ENCODE data around the gene BAIAP2L1. TPM values are rescaled to one million over a fixed set of nuclear protein-coding genes. Genes with fewer than 3 reads are reported as not detected.

BAIAP2L1 gene
- total and polyA plus RNA-seq, 9 of the 15 experiments (the other 6 are each of a cell fraction or from before 2014, with no cell fraction given), result 4.2 to 29.8 (median 15.5) TPM

DNA sequence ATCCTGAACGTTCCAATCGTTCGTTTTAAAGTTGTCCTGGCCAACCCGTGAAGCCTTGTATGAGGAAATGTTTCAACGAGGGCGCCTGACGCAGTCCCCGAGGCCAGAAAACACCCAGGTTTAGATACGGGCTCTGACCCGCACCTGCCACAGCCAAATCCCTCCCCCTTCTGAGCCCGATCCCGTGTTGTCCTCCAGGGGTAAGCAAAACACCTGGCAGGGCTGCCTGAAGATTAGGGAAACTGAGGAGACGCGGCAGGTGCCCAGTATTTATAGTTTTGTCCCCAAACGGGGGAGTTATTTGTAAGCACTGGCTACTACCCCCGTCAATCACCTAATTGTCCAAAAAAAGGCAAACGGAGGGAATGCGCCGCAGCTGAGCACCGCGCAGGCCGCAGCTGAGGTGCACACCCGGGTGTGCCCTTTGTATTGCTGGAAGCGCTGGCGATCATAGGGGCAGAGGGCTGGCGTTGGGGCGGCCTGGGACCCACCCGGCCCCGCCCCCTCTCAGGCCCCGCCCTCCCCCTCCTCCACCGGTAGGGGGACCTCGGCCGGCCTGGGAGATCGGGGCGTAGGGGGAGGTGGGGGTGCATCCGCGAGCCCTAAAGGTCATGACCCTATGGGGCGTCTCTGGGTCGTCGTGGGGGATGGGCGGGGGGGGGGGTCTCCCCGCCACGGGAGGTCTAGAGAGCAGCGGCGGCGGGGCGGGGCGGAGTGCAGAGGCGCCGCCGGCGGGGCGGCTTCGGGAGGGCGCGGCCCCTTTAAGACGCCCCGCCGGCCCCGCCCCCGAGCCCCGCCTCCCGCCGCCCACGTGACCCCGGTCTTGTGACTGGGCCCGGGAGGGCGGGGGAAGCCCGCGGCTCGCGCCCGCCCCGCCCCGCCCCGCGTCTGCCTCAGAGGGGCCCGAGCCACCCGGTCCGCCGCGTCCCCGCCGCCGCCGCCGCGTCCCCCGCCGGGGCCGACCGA, 119.8 kb downstream of the BAIAP2L1 start, which contains the start of gene BRI3 (continued):
- TF ChIP-seq POLR2G (IDR thresholded peaks at IDR 0.05; ENCODE audit: low read depth, low read length) (peak; percentile 58), NR2C2 (CRISPR knock-in tag; IDR thresholded peaks at IDR 0.05) (no peak), NR2C2 (tag; IDR thresholded peaks at IDR 0.05) (peak; percentile 79), RBFOX2 (IDR thresholded peaks at IDR 0.05; ENCODE audit: low read depth, low read length) (peak; percentile 43; the same call in 1 of the 2 replicates), GATAD2A (IDR thresholded peaks at IDR 0.05) (no peak), HNRNPL (IDR thresholded peaks at IDR 0.05; ENCODE audit: low read depth, low read length) (no peak), L3MBTL2 (IDR thresholded peaks at IDR 0.05) (peak; percentile 36; the same call in 1 of the 2 replicates), SIX5 (IDR thresholded peaks at IDR 0.05; ENCODE audit: borderline replicate concordance in 1 of 2, insufficient read depth in 1 of 2, low read depth in 1 of 2, low read length in 2 of 2) (no peak), SIN3A (IDR thresholded peaks at IDR 0.05; ENCODE audit: borderline replicate concordance in 2 of 2, control insufficient read depth in 1 of 2, low read depth in 2 of 2, low read length in 2 of 2) (no peak), ZNF212 (CRISPR knock-in tag; IDR thresholded peaks at IDR 0.05) (no peak), NRF1 (conservative IDR thresholded peaks at IDR 0.05 in 1 of 2, IDR thresholded peaks at IDR 0.05 in 1 of 2) (peak; percentile 37; a peak in 2 of 4 replicates), ZNF274 (IDR thresholded peaks at IDR 0.05; ENCODE audit: borderline replicate concordance, low read depth, low read length) (no peak), POLR2A (conservative IDR thresholded peaks at IDR 0.05) (0 out of 2 replicates have a peak, but pooled peaks have one; percentile 46), KDM5B (IDR thresholded peaks at IDR 0.05; ENCODE audit: insufficient replicate concordance, low read depth, low read length) (peak; percentile 63), E2F3 (CRISPR knock-in tag; IDR thresholded peaks at IDR 0.05) (peak; percentile 47; the same call in 1 of the 2 replicates), CREM (IDR thresholded peaks at IDR 0.05; ENCODE audit: low read depth) (no peak), ZNF263 (CRISPR knock-in tag; IDR thresholded peaks at IDR 0.05; ENCODE audit: borderline replicate concordance) (no peak)
- TF ChIP-seq, protein P1, sequence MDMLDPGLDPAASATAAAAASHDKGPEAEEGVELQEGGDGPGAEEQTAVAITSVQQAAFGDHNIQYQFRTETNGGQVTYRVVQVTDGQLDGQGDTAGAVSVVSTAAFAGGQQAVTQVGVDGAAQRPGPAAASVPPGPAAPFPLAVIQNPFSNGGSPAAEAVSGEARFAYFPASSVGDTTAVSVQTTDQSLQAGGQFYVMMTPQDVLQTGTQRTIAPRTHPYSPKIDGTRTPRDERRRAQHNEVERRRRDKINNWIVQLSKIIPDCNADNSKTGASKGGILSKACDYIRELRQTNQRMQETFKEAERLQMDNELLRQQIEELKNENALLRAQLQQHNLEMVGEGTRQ (CRISPR knock-in tag; IDR thresholded peaks at IDR 0.05), result peak; percentile 83
- TF ChIP-seq, protein P2, sequence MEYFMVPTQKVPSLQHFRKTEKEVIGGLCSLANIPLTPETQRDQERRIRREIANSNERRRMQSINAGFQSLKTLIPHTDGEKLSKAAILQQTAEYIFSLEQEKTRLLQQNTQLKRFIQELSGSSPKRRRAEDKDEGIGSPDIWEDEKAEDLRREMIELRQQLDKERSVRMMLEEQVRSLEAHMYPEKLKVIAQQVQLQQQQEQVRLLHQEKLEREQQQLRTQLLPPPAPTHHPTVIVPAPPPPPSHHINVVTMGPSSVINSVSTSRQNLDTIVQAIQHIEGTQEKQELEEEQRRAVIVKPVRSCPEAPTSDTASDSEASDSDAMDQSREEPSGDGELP (CRISPR knock-in tag; IDR thresholded peaks at IDR 0.05; ENCODE audit: borderline replicate concordance), result peak; percentile 35; the same call in 1 of the 2 replicates
- TF ChIP-seq, protein P3, sequence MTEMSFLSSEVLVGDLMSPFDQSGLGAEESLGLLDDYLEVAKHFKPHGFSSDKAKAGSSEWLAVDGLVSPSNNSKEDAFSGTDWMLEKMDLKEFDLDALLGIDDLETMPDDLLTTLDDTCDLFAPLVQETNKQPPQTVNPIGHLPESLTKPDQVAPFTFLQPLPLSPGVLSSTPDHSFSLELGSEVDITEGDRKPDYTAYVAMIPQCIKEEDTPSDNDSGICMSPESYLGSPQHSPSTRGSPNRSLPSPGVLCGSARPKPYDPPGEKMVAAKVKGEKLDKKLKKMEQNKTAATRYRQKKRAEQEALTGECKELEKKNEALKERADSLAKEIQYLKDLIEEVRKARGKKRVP (CRISPR knock-in tag; IDR thresholded peaks at IDR 0.05), result 0 out of 2 replicates have a peak, but pooled peaks have one; percentile 28
- TF ChIP-seq, protein P4, sequence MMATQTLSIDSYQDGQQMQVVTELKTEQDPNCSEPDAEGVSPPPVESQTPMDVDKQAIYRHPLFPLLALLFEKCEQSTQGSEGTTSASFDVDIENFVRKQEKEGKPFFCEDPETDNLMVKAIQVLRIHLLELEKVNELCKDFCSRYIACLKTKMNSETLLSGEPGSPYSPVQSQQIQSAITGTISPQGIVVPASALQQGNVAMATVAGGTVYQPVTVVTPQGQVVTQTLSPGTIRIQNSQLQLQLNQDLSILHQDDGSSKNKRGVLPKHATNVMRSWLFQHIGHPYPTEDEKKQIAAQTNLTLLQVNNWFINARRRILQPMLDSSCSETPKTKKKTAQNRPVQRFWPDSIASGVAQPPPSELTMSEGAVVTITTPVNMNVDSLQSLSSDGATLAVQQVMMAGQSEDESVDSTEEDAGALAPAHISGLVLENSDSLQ (IDR thresholded peaks at IDR 0.05), result peak; percentile 75
- TF ChIP-seq, protein P5, sequence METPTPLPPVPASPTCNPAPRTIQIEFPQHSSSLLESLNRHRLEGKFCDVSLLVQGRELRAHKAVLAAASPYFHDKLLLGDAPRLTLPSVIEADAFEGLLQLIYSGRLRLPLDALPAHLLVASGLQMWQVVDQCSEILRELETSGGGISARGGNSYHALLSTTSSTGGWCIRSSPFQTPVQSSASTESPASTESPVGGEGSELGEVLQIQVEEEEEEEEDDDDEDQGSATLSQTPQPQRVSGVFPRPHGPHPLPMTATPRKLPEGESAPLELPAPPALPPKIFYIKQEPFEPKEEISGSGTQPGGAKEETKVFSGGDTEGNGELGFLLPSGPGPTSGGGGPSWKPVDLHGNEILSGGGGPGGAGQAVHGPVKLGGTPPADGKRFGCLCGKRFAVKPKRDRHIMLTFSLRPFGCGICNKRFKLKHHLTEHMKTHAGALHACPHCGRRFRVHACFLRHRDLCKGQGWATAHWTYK (CRISPR knock-in tag; IDR thresholded peaks at IDR 0.05), result 0 out of 2 replicates have a peak, but pooled peaks have one; percentile 26
